ENCODE results near the gene TSC22D2.

TSC22D2 gene

DNA sequence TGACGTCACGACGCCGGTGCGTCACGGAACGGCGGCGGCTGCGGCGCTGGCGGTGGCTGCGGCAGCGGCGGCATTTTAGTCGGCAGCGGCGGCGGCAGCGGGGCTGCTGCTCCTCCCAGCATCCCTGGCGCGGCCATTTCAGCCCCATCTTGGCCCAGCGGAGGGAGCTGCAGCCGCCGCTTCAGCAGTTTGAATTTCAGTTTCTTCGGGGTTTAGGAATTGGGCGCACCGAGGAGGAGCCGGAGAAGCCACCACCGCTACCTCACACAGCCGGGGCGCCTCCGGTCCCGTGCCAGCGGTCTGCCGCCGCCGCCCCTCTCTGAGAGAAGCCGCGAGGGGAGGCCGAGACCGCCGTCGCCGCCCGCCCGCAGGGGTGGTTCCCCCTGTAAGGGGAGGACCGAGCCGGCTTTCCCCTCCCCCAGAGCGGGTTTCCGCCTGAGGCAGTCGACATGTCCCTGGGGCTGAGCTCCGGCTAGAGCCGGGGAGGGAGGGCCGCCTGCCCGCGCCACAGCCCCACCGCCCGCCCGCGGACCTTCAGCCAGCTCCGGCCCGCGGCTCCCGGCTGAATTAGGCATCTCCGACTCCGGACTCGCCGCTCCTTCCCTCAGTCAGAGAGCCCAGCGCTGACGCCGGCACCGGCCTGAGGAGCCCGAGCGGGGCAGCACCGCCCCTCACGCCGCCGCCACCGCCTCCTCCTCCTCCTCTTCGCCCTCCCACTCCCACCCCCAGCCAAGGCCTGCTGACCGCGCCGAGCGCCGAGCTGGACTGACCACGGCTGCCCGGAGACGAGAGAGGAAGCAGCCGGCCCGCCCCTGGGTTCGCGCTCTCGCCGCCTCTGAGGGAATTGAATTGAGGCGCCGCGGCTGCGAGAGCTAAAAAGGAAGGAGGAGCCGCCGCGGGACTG is at the start of gene TSC22D2:
TSS of gene TSC22D2 (plus strand) at position 78 of the 904 bp plus-strand sequence. CDS start 1,053 bp downstream, outside the sequence.
- peak; percentile 92 for DNase-seq (ENCODE audit: low spot score)

DNA sequence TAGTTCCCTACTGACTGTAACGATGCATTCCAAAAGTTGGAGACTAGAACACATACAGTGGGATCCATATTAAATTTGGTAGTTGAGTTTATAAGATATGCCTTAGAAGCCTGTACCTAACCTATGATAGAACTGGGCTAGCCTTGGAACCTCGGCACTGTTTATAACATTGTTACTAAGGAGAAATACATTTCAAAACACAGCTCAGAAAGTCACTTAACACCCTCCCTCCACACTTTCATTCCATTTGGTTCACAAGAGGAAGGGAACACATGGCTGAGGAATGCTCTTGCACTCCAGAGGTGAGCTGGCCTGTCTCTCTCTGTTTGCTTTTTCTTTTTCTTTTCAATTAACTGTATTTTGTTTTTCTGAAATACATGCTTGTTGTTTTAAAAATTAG is 48.7 kb upstream of the TSC22D2 start:
- DNase-seq (ENCODE audit: low spot score) = no peak

DNA sequence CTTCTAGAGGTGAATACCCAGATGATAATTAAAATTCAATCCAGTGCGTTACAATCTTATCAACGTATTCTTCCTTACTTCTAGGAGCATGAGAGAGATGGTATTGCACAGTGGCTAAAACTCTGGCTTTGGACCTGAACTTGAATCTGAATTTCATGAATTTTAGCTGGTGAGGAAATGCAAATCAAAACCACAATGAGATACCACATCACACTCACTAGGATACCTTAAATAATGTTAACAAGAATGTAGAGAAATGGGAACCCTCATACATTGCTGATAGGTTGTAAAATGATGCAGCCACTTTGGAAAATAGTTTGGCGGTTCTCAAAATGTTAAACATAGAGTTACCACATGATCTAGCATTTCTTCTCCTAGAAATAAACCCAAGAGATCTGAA is 47.1 kb upstream of the TSC22D2 start:
- DNase-seq (ENCODE audit: low spot score) = no peak

DNA sequence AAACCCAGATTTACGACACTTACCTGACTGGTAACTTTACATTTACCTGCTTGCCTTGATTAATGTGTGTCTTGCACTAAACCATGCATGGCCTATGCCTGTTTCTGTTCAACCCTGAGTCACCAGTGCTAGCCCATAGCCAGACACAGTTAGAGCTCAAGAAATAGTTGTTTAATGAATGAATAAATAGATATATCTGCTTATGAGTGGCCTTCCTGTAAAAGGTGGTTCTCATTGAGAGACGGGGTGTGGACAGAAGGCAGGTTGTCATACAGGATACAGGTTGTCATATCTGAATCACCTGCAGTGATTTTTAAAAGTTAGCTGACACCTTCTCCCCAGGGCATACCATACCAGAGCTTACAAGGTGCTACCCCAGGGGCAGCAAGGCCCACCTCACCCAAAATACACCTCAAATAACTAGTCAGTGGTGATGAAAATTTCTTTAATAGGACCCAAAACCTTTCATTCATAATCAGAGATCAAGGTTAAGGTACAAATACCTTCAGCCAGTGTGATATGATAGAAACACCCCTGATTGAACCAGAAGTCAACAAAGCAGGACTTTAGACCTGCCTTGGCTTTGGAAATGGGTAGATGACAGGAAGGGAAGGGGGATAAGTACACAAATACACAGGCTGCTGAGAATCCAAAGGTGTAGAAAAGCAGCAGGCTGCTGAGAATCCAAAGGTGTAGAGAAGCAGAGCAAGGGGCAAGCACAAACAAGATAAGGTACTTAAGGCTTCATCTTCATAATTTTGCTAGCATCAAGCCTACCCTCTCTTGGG is 45.4 kb upstream of the TSC22D2 start:
- no peak for DNase-seq (ENCODE audit: low spot score)

DNA sequence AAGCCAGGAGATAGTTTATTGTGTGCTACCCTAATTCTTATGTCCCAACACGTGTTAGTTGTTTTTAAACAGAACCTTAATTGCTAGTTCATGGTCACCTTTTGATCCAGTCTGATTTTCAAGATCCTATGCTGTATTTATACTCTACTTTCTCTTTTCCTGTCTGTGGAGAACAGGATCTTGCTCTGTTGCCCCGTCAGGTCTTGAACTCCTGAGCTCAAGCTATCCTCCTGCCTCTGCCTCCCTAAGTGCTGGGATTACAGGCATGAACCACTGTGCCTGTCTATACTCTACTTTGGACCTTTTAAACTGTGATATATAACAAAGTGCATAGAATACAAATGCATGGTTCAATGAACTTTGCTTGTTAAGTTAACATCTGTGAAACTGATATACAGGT is 44.7 kb upstream of the TSC22D2 start:
- no peak for DNase-seq (ENCODE audit: low spot score)

DNA sequence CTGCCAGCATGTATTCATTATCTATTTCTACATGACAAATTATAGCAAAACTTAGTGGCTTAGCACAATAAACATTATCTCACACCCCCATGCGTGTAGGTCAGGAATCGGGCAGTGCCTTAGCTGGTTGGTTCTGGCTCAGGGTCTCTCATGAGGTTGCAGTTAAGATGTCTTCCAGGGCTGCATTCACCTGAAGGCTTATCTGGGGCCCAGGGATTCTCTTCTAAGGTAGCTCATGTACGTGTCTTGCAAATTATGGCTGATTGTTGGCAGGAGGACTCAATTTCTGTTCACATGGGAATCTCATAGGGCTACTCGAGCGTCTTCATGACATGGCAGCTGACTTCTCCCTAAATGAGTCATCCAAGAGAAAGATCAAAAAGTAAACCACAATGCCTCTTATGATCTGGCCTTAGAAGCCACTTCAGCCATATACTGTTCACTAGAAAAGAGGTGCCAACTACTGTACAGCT is 42.9 kb upstream of the TSC22D2 start:
- no peak for DNase-seq (ENCODE audit: low spot score)

DNA sequence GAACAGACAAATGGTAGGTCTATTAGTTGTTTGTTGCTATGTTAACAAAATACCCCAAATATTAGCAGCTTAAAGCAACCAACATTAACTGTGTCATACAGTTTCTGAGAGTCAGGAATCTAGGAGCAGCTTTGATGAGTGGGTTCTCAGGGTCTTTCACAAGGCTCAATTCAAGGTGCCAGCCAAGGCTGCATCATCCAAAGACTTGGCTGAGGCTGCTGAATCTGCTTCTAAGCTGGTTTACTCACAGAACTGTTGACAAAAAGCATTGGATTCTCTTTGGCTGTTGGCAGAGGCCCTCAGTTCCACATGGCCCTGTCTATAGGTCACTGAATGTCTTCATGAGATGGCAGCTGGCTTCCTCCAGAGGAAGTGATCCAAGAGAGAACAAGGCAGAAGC is 40.3 kb upstream of the TSC22D2 start:
- DNase-seq (ENCODE audit: low spot score) = no peak

DNA sequence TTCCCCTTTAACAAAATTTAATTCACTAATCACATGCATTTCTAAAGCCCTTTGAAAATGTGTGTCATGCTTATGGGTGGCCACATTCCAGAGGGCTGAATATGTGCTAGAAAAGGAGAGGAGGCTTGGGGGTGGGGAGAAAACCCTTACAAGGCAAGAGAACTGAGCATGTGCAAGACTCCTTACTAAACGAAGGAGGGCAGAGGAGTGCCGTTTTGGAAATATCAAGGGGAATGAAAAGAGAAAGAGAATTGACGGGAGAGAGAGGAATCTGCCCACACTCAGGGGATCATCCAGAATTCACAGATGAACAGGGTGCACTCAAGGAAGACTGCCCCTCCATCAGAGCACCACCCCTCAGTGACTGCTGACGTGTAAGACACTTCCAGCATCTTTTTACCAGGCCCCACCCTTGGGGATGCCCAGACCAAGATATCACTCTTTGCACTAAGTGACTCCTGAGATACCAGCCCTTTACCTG is 37.9 kb upstream of the TSC22D2 start:
- peak; percentile 92 for DNase-seq (ENCODE audit: low spot score)

DNA sequence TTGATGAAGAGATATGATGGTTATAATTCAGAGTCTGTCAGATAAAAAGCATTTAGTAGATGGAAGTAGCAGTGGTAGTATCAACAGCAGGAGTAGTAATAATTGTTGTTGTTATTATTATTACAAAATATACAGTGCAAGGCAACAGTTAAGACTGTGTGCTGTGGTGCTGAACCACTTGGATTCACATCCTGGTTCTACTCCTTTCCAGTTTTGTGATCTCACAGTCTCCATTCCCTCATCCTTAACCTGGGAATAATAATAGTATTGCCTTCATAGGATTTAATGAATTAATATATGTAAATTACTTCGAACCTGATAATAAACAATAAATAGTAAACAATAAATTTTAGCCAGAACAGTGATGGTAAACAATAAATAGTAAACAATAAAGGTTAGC is 37.1 kb upstream of the TSC22D2 start:
- no peak for DNase-seq (ENCODE audit: low spot score)

DNA sequence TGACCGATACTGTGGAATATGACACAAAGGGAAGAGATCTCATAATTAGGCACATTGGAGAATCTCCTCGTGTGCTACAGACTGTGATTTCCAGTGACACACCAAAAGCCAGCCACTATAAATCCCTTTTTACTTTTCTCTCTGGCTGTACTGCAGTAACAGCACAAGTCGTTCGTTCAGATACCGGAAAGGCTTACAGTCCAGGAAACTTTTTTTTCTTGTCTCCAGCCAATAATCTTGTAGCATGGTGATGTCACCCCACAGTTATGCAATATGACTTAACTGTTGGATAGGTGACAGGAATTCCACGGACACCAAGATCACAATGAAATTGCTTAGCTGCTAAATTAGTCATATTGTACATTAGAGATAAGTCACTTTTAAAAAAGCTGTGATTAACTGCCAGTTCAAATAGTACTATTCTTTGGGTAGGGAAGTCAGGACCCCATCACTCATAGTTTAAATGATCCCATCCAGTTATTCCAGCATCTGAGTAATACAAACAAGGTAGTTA is 36.3 kb upstream of the TSC22D2 start:
- peak; percentile 87 for DNase-seq (ENCODE audit: low spot score)

DNA sequence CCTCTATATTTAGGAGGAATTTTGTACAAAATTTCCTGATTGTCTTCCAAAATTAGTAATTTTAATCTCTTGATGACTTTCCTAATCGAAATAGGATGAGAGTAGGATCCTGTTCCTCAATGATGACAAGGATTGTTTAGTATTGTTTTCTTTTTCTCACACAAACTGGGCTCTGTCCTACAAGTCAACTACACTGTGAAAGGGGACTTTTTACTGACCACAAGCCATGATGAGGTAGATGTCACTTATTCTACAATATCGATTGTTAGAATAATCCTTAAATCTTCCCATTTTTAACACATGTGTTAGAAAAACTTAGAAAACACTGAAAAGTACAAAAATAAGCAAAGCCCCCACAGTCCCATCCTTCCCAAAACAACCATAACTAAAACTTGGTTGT is 35.8 kb upstream of the TSC22D2 start:
- no peak for DNase-seq (ENCODE audit: low spot score)

DNA sequence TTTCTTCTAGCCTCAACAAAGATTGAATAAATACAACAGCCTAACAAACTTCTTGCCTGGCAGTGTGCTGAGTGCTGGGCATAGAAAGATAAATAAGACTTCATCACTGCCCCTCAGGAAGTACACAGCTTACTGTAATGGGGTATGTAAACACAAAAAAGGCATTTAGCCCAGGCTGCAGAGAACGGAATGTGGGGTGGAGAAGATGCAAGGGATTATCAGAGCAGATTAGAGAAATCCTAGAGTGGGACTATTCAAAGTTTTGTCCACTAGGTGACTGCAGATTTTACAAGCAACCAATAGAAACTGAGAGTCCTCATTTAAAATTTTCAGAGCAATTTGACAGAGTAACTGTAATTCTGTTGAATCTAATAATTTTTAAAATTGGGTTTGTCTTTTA is 35.4 kb upstream of the TSC22D2 start:
- no peak for DNase-seq (ENCODE audit: low spot score)

DNA sequence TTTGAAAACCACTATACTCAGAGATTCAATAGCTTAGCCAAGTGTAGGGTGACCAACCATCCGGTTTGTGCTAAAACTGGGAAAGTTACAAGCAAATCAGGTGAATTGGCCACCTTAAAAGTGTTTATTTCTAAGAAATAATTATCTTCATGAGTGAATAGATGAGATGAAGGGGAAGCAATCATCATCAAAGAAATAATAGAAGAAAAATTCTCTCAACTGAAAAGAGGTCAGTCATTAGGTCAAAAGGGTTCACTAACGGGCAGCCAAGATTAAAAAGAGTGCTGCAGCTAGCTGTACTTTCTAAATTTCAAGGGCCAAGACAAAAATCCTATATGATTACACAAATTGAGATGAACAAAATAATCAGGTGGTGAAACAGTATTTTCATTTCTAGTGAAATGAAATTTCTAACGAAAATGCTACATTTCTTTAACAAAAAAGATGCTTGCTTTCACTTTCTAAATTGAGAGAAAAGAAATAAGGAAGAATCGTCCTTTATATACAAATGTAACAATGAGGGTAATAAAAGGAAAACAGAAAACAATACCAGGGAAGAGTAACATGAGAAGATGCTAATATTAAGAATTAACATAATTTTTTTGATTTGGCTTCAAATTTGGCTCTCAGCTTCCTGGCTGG is 34.7 kb upstream of the TSC22D2 start:
- no peak for DNase-seq (ENCODE audit: low spot score)

DNA sequence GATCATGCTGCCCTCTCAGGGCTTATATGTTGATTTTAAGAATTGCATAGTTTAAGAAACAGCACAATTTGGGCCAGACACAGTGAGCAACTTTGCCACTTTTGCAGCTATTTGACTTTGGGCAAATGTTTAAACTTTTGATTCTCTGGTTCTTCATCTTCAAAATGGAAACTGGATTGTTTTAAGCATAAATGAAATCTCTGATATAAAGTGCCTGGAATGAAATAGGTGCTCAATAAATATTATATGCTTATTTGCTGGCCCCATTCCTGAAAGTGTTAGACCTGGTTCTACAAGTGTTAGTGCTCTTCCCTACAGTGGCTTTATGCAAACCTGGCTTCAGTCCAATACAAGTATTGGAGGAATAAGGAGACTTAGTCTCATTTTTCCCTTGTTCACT is 33.1 kb upstream of the TSC22D2 start:
- DNase-seq (ENCODE audit: low spot score) = no peak

DNA sequence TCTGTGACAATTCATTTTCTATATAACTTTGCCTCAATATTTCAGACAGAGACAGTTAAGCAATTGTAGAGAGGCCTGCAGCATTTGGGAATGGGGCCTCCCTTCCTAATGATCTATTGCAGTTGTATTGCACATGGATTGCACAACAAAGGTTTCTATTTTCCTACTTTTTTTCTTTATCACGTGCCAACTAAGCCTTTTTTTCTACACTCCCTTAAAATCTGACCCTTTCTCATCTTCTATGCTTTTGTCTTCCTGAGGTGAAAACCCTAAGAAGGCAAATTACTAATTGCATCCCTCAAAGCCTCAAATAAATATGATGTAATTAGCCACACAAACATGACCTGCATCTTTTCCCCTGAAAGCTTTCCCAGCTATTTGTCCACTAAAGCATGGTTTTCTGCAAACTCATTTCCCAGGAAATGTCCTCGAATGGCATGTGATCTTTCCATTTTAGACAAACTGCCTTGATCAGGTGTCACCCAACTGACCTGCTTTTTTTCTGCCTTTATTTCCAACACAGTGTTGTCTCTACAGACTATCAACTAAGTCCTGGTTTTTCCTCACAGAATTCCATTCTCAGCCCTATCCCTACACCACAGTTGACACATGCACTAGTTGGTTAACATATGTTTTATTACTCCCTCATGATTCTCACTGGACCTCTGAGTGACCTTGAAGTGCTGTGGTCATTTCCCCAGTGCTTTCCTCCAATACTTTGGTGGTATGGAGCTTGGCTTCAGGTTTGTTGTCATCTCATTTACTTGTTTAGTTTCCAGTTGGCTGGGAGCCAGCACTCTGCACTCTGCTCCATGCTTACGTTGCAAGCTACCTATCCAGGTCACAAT is 31.9 kb upstream of the TSC22D2 start:
- peak; percentile 44 for DNase-seq (ENCODE audit: low spot score)

DNA sequence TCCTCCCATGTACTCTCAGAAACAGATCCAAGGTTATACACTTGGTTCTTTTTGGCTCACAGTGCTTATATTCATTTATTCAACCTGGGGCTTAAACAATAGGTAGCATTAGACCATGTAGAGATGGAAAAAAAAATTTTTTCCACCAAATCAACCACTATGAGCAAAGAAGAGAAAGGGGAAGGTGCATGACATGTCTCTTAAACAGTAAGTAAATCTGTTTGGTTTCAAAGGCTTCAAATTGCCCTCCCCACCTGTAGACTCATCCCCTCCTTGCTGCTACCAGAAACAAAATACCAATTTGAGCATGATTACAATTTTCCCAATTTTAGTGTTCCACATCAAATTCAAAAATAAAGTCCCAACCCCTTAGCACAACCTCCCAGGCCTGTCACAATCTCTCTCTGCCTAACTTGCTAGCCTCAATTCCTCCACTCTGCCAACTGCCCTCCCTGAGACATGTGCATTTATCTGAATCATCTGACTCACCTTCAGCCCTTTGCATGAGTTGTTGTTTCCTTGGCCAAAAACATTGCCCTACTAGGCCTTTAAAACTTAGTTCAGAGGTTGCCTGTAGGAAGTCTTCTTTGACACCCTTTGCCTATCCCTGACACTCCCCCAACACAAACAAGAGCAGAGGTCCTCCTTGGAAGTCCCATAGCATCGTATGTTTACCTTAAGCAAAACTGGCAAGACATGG is 30.3 kb upstream of the TSC22D2 start:
- no peak for DNase-seq (ENCODE audit: low spot score)

DNA sequence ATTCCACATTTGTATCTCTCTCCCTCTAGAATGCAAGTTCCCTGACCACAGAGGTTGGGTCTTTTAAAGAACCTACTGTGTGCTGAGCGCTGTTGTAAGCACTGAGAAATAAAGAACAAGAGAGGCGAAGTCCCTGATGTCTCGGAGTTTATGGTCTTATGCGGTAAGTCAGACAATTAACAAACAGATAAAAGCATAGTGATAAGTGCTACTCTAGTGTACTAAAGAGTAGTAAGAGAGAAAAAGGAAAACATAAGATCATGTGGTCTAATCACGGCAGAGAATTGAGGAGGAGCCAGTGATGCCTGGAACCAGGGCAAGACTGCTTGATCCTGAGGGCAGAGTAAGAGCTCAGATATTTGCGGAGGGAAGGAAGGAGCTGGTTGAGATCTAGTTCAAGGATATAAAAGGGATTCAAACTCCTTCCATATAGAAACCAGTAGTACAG is 29.8 kb upstream of the TSC22D2 start:
- DNase-seq (ENCODE audit: low spot score) = no peak

DNA sequence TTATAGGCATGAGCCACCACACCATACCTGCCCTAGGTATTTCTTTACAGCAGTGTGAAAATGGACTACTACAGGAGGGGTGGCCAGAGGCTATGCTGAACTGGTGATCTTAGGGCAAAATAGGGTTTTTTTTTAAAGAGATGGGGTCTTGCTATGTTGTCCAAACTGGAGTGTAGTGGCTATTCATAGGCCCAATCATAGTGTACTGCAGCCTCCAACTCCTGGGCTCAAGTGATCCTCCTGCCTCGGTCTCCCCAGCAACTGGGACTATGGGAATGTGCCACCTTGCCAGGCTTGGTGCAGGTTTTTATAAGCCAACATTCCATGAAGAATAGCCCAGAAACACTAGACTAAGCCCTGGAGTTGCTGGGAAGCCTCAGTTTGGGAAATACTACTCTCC is 28.6 kb upstream of the TSC22D2 start:
- DNase-seq (ENCODE audit: low spot score) = no peak

DNA sequence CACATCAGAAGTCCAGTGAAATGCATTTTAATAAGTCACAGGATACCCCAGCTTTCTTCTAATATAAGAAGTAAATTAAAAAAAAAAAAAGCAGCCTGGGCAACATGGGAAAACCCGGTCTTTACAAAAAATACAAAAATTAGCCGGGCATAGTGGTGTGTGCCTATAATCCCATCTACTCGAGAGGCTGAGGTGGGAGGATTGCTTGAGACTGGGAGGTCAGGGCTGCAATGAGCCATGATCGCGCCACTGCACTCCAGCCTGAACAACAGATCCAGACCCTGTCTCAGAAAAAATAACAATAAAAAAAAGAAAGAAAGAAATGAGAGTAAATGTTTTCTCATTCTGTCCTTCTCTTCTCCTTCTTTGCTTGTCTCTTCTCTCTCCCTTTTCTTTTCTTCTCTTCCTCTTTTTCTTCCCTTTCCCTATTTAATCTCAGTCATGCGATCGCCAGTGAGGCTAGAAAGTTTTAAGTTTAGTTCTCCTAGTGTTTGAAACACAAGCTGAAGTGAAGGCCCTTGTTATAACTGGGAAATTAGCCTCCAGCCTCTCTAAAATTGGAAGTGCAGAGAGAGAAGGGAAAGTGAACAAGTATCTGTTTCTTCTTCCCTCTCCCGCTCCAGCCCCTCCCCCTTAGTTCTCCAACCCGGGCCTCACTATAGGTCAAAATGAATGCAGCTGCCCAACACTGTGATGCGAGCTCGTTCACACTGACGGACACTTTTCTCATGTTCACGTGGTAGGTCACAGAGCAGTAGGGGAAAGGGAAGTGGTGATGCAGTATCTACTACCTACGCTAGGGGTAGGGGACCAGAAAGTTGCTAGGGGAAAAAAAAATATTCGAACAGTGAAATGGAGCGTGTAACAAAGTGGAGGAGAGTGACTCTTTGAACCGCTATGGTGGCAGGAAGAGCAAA is 23.5 kb upstream of the TSC22D2 start:
- DNase-seq (ENCODE audit: low spot score) = no peak

Measured in AG08395 (cell line).